ENCODE results near the gene FEM1A. TPM values are rescaled to one million over a fixed set of nuclear protein-coding genes. Genes with fewer than 3 reads are reported as not detected.
A peak's percentile ranks its signal among the peaks of the same experiment; 100 is the strongest.

Gene FEM1A
- total RNA-seq, 1 donor from 2014 or later = 20.0 TPM

GRCh38 chr19:4794971-4795370 is 3.4 kb downstream of the FEM1A start:
- H3K4me3 ChIP-seq (ENCODE audit: low read depth, low read length) = no peak overlapping the region
- DNase-seq (ENCODE audit: low read depth) = peak; percentile 86
- H3K27me3 ChIP-seq (ENCODE audit: control insufficient read depth, insufficient read depth, low read length) = no peaks in the 10 kb centered on the region
- no peak for TF ChIP-seq CTCF (IDR thresholded peaks at IDR 0.05; ENCODE audit: insufficient read depth, low read length, severe bottlenecking)
- FAIRE-seq = no peak
- peaks cover 15% of the 10 kb centered on the region for H3K36me3 ChIP-seq (ENCODE audit: control insufficient read depth, insufficient read depth, low read length)

- no peaks in the 10 kb centered on the region for H3K27me3 ChIP-seq (ENCODE audit: control insufficient read depth, insufficient read depth, low read length)
- H3K36me3 ChIP-seq (ENCODE audit: control insufficient read depth, insufficient read depth, low read length) = peaks cover 15% of the 10 kb centered on the region
- H3K4me3 ChIP-seq (ENCODE audit: low read depth, low read length) = peak overlapping the region; percentile 3
- FAIRE-seq (no peak), DNase-seq (ENCODE audit: low read depth) (peak; percentile 71)
- TF ChIP-seq CTCF (IDR thresholded peaks at IDR 0.05; ENCODE audit: insufficient read depth, low read length, severe bottlenecking) = no peak
Measured at GRCh38 chr19:4795400-4795799, 3.9 kb downstream of the FEM1A start.

- peak; percentile 83 for DNase-seq (ENCODE audit: low read depth)
- no peak for TF ChIP-seq CTCF (IDR thresholded peaks at IDR 0.05; ENCODE audit: insufficient read depth, low read length, severe bottlenecking)
- Histone ChIP-seq H3K36me3 (ENCODE audit: control insufficient read depth, insufficient read depth, low read length) (peaks cover 5% of the 10 kb centered on the region), H3K27me3 (ENCODE audit: control insufficient read depth, insufficient read depth, low read length) (no peaks in the 10 kb centered on the region), H3K4me3 (ENCODE audit: low read depth, low read length) (no peak overlapping the region)
- no peak for FAIRE-seq
Measured at GRCh38 chr19:4800591-4801081, 9.1 kb downstream of the FEM1A start.

- DNase-seq (ENCODE audit: low read depth) = no peak
- no peaks in the 10 kb centered on the region for H3K27me3 ChIP-seq (ENCODE audit: control insufficient read depth, insufficient read depth, low read length)
- no peak for FAIRE-seq
- H3K4me3 ChIP-seq (ENCODE audit: low read depth, low read length) = no peak overlapping the region
- no peak for TF ChIP-seq CTCF (IDR thresholded peaks at IDR 0.05; ENCODE audit: insufficient read depth, low read length, severe bottlenecking)
- peaks cover 5% of the 10 kb centered on the region for H3K36me3 ChIP-seq (ENCODE audit: control insufficient read depth, insufficient read depth, low read length)
Measured at GRCh38 chr19:4801085-4801619, 9.6 kb downstream of the FEM1A start.

- H3K27me3 ChIP-seq (ENCODE audit: control insufficient read depth, insufficient read depth, low read length) = no peaks in the 10 kb centered on the region
- no peaks in the 10 kb centered on the region for H3K36me3 ChIP-seq (ENCODE audit: control insufficient read depth, insufficient read depth, low read length)
- no peak for TF ChIP-seq CTCF (IDR thresholded peaks at IDR 0.05; ENCODE audit: insufficient read depth, low read length, severe bottlenecking)
- H3K4me3 ChIP-seq (ENCODE audit: low read depth, low read length) = no peak overlapping the region
- DNase-seq (ENCODE audit: low read depth) (no peak), FAIRE-seq (no peak)
Measured at GRCh38 chr19:4802711-4803110, 11.2 kb downstream of the FEM1A start.

All from bronchial epithelial cell (primary cell).